ENCODE results near the gene TFPI.
"Not testable (repeated sequence)": the region's sequence is repeated elsewhere in the genome, so short reads cannot be mapped to it uniquely, and the experiment has no call there.

TFPI gene

GRCh38 chr2:187529248-187529976 is 24.8 kb downstream of the TFPI start:
- Histone ChIP-seq H3K9me3 (no peaks in the 10 kb centered on the region), H3K27me3 (ENCODE audit: low read depth) (0 out of 2 replicates have a peak, but pooled peaks cover 2% of the 10 kb centered on the region), H3K4me3 (no peak overlapping the region), H3K36me3 (replicated peaks) (no peaks in the 10 kb centered on the region), H3K4me1 (no peaks in the 10 kb centered on the region)
- in situ Hi-C loops (cut with MboI; ENCODE audit: low sequenced_read_pairs) = no loop called here
- DNase-seq (ENCODE audit: low spot score in 2 of 2) = no peak

- Histone ChIP-seq H3K4me1 (no peaks in the 10 kb centered on the region), H3K4me3 (no peak overlapping the region), H3K9me3 (no peaks in the 10 kb centered on the region), H3K27me3 (ENCODE audit: low read depth) (0 out of 2 replicates have a peak, but pooled peaks cover 2% of the 10 kb centered on the region), H3K36me3 (replicated peaks) (no peaks in the 10 kb centered on the region)
- DNase-seq (ENCODE audit: low spot score in 2 of 2) = no peak
- in situ Hi-C loops (cut with MboI; ENCODE audit: low sequenced_read_pairs) = no loop called here
These were observed 26.2 kb downstream of the TFPI start for GRCh38 chr2:187528042-187528441.

- Histone ChIP-seq H3K36me3 (replicated peaks) (no peaks in the 10 kb centered on the region), H3K4me3 (no peak overlapping the region), H3K4me1 (no peaks in the 10 kb centered on the region), H3K27me3 (ENCODE audit: low read depth) (0 out of 2 replicates have a peak, but pooled peaks cover 2% of the 10 kb centered on the region), H3K9me3 (no peaks in the 10 kb centered on the region)
- in situ Hi-C loops (cut with MboI; ENCODE audit: low sequenced_read_pairs) = no loop called here
- DNase-seq (ENCODE audit: low spot score in 2 of 2) = no peak
These were observed 27.0 kb downstream of the TFPI start for GRCh38 chr2:187527262-187527661.

- no peaks in the 10 kb centered on the region for H3K4me1 ChIP-seq
- H3K36me3 ChIP-seq (replicated peaks) = no peaks in the 10 kb centered on the region
- H3K9me3 ChIP-seq = no peaks in the 10 kb centered on the region
- DNase-seq (ENCODE audit: low spot score in 2 of 2) = no peak
- 0 out of 2 replicates have a peak, but pooled peaks cover 2% of the 10 kb centered on the region for H3K27me3 ChIP-seq (ENCODE audit: low read depth)
- in situ Hi-C loops (cut with MboI; ENCODE audit: low sequenced_read_pairs) = no loop called here
- H3K4me3 ChIP-seq = no peak overlapping the region
These were observed 27.4 kb downstream of the TFPI start for GRCh38 chr2:187526792-187527191.

GRCh38 chr2:187525163-187525900 is 28.9 kb downstream of the TFPI start:
- H3K27me3 ChIP-seq (ENCODE audit: low read depth) = 0 out of 2 replicates have a peak, but pooled peaks cover 2% of the 10 kb centered on the region
- no peaks in the 10 kb centered on the region for H3K9me3 ChIP-seq
- H3K4me1 ChIP-seq = no peaks in the 10 kb centered on the region
- in situ Hi-C loops (cut with MboI; ENCODE audit: low sequenced_read_pairs) = no loop called here
- H3K4me3 ChIP-seq = no peak overlapping the region
- no peak for DNase-seq (ENCODE audit: low spot score in 2 of 2)
- no peaks in the 10 kb centered on the region for H3K36me3 ChIP-seq (replicated peaks)

- in situ Hi-C loops (cut with MboI; ENCODE audit: low sequenced_read_pairs) = loop anchor here (25.0 kb wide), 1 partner anchor 314 kb away; no protein-coding TSS in a partner anchor
- DNase-seq (ENCODE audit: low spot score in 2 of 2) = no peak
- Histone ChIP-seq H3K4me1 (no peaks in the 10 kb centered on the region), H3K36me3 (replicated peaks) (no peaks in the 10 kb centered on the region), H3K4me3 (no peak overlapping the region), H3K27me3 (ENCODE audit: low read depth) (0 out of 2 replicates have a peak, but pooled peaks cover 2% of the 10 kb centered on the region), H3K9me3 (no peaks in the 10 kb centered on the region)
These were observed 30.9 kb downstream of the TFPI start for GRCh38 chr2:187523325-187523724.

GRCh38 chr2:187520121-187520624 is 34.1 kb downstream of the TFPI start:
- in situ Hi-C loops (cut with MboI; ENCODE audit: low sequenced_read_pairs) = loop anchor here (25.0 kb wide), 1 partner anchor 317 kb away; no protein-coding TSS in a partner anchor
- no peaks in the 10 kb centered on the region for H3K36me3 ChIP-seq (replicated peaks)
- H3K9me3 ChIP-seq = no peaks in the 10 kb centered on the region
- H3K27me3 ChIP-seq (ENCODE audit: low read depth) = no peaks in the 10 kb centered on the region
- H3K4me1 ChIP-seq = no peaks in the 10 kb centered on the region
- H3K4me3 ChIP-seq = no peak overlapping the region
- DNase-seq (ENCODE audit: low spot score in 2 of 2) = no peak

- no peaks in the 10 kb centered on the region for H3K9me3 ChIP-seq
- no peaks in the 10 kb centered on the region for H3K36me3 ChIP-seq (replicated peaks)
- in situ Hi-C loops (cut with MboI; ENCODE audit: low sequenced_read_pairs) = loop anchor here (25.0 kb wide), 1 partner anchor 318 kb away; no protein-coding TSS in a partner anchor
- no peaks in the 10 kb centered on the region for H3K4me1 ChIP-seq
- no peak overlapping the region for H3K4me3 ChIP-seq
- DNase-seq (ENCODE audit: low spot score in 2 of 2) = no peak
- no peaks in the 10 kb centered on the region for H3K27me3 ChIP-seq (ENCODE audit: low read depth)
These were observed 34.7 kb downstream of the TFPI start for GRCh38 chr2:187519419-187520120.

GRCh38 chr2:187517750-187518361 is 36.4 kb downstream of the TFPI start:
- H3K4me1 ChIP-seq; H3K9me3 ChIP-seq; H3K4me3 ChIP-seq; H3K36me3 ChIP-seq (replicated peaks); DNase-seq (ENCODE audit: low spot score in 2 of 2); H3K27me3 ChIP-seq (ENCODE audit: low read depth): not testable (repeated sequence)
- in situ Hi-C loops (cut with MboI; ENCODE audit: low sequenced_read_pairs) = loop anchor here (25.0 kb wide), 1 partner anchor 319 kb away; no protein-coding TSS in a partner anchor

GRCh38 chr2:187516630-187517510 is 37.4 kb downstream of the TFPI start:
- in situ Hi-C loops (cut with MboI; ENCODE audit: low sequenced_read_pairs) = loop anchor here (25.0 kb wide), 1 partner anchor 320 kb away; no protein-coding TSS in a partner anchor
- H3K27me3 ChIP-seq (ENCODE audit: low read depth); H3K36me3 ChIP-seq (replicated peaks); DNase-seq (ENCODE audit: low spot score in 2 of 2); H3K4me1 ChIP-seq; H3K9me3 ChIP-seq; H3K4me3 ChIP-seq: not testable (repeated sequence)

- Histone ChIP-seq H3K36me3 (replicated peaks) (no peaks in the 10 kb centered on the region), H3K4me1 (no peaks in the 10 kb centered on the region), H3K9me3 (no peaks in the 10 kb centered on the region), H3K27me3 (ENCODE audit: low read depth) (no peaks in the 10 kb centered on the region), H3K4me3 (no peak overlapping the region)
- in situ Hi-C loops (cut with MboI; ENCODE audit: low sequenced_read_pairs) = loop anchor here (25.0 kb wide), 1 partner anchor 322 kb away; no protein-coding TSS in a partner anchor
- no peak for DNase-seq (ENCODE audit: low spot score in 2 of 2)
These were observed 39.3 kb downstream of the TFPI start for GRCh38 chr2:187514930-187515329.

GRCh38 chr2:187514235-187514829 is 39.9 kb downstream of the TFPI start:
- H3K9me3 ChIP-seq; H3K36me3 ChIP-seq (replicated peaks); H3K4me3 ChIP-seq; H3K27me3 ChIP-seq (ENCODE audit: low read depth); H3K4me1 ChIP-seq; DNase-seq (ENCODE audit: low spot score in 2 of 2): not testable (repeated sequence)
- in situ Hi-C loops (cut with MboI; ENCODE audit: low sequenced_read_pairs) = loop anchor here (25.0 kb wide), 1 partner anchor 323 kb away; no protein-coding TSS in a partner anchor
